IMR-90 (cell line): Measurements from ENCODE around the gene ADAMTSL2. TPM values are rescaled to one million over a fixed set of nuclear protein-coding genes. Genes with fewer than 3 reads are reported as not detected.

Experiments
- ATAC-seq: fragments of 200-7000 bp; cut with Tn5 transposase; 2 replicates; pipeline ENCODE4 v1.9.1; 2020; ENCODE audit warnings: low read depth, mild to moderate bottlenecking, moderate library complexity
- BruUV-seq: library from RNA; stranded (reverse); fragments of 400-500 nt; replicated peaks from 2 replicates; lab custom pipeline; 2021; lab: Mats Ljungman, UMichigan
- CTCF ChIA-PET: fragments of 300-600 bp; formaldehyde crosslinking; extraction: SDS; loops from one replicate; lab custom pipeline; 2021; ENCODE audit warnings: antibody characterized with exemption; lab: Yijun Ruan, JAX
- POLR2A ChIA-PET: fragments of 300-600 bp; sonication (Branson Sonifier 250); formaldehyde crosslinking; loops from one replicate; lab custom pipeline; 2022; ENCODE audit warnings: antibody characterized with exemption; ENCODE audit not compliant: unreplicated experiment; lab: Charles Lee
- DNase-seq: peaks from one replicate; pipeline ENCODE4 v3.0.0; 2013
- H2AFZ ChIP-seq: replicated peaks from 2 replicates; pipeline ENCODE3; 2013; ENCODE audit warnings: low read length, mild to moderate bottlenecking; ENCODE audit not compliant: poor library complexity
- H2AK5ac ChIP-seq: 2 replicates; pipeline ENCODE4 v1.6.1; 2013; ENCODE audit warnings: low read depth, low read length, inconsistent platforms
- H2AK9ac ChIP-seq: replicated peaks from 2 replicates; pipeline ENCODE3; 2013; ENCODE audit warnings: mild to moderate bottlenecking, low read depth, low read length, moderate library complexity; ENCODE audit not compliant: poor library complexity
- H2BK120ac ChIP-seq: 2 replicates; pipeline ENCODE4 v1.6.1; 2013; ENCODE audit warnings: low read depth, low read length, inconsistent platforms
- H2BK15ac ChIP-seq: 3 replicates; pipeline ENCODE4 v1.6.1; 2013; ENCODE audit warnings: low read depth, low read length, inconsistent platforms
- H2BK20ac ChIP-seq: 2 replicates; pipeline ENCODE4 v1.6.1; 2013; ENCODE audit warnings: low read depth, mild to moderate bottlenecking, inconsistent platforms, low read length, moderate library complexity
- H2BK5ac ChIP-seq: 2 replicates; pipeline ENCODE4 v1.6.1; 2013; ENCODE audit warnings: mild to moderate bottlenecking, low read depth, low read length, inconsistent platforms; ENCODE audit not compliant: poor library complexity, severe bottlenecking
- H3K14ac ChIP-seq: replicated peaks from 2 replicates; pipeline ENCODE4 v1.6.1; 2013; ENCODE audit warnings: low read depth, low read length, inconsistent platforms
- H3K18ac ChIP-seq: 2 replicates; pipeline ENCODE4 v1.6.1; 2013; ENCODE audit warnings: low read depth, low read length, control low read depth
- H3K23ac ChIP-seq: 2 replicates; pipeline ENCODE4 v1.6.1; 2013; ENCODE audit warnings: low read depth, low read length, inconsistent platforms
- H3K27ac ChIP-seq: 2 replicates; pipeline ENCODE4 v1.5.1; 2013; ENCODE audit warnings: mild to moderate bottlenecking, control low read depth, low read length; ENCODE audit not compliant: insufficient read depth
- H3K27me3 ChIP-seq: 2 replicates; pipeline ENCODE4 v1.6.1; 2013; ENCODE audit warnings: low read length; ENCODE audit not compliant: control insufficient read depth, insufficient read depth
- H3K36me3 ChIP-seq: 2 replicates; pipeline ENCODE4 v1.6.1; 2013; ENCODE audit warnings: low read length, mixed read lengths; ENCODE audit not compliant: control insufficient read depth, insufficient read depth
- H3K4ac ChIP-seq: 2 replicates; pipeline ENCODE4 v1.6.1; 2013; ENCODE audit warnings: low read depth, low read length, inconsistent platforms
- H3K4me1 ChIP-seq: 2 replicates; pipeline ENCODE4 v1.6.1; 2013; ENCODE audit warnings: low read length, mixed read lengths; ENCODE audit not compliant: control insufficient read depth, insufficient read depth
- H3K4me2 ChIP-seq: 2 replicates; pipeline ENCODE4 v1.6.1; 2013; ENCODE audit warnings: low read depth, mild to moderate bottlenecking, control low read depth, low read length, moderate library complexity
- H3K4me3 ChIP-seq: 2 replicates; pipeline ENCODE4 v1.5.1; 2013; ENCODE audit warnings: low read depth, mild to moderate bottlenecking, control low read depth, low read length, moderate library complexity; ENCODE audit not compliant: insufficient read depth
- H3K56ac ChIP-seq: 2 replicates; pipeline ENCODE4 v1.6.1; 2013; ENCODE audit warnings: low read length, inconsistent platforms; ENCODE audit not compliant: insufficient read depth; ENCODE audit errors: extremely low read depth
- H3K79me1 ChIP-seq, 2 experiments: 2 replicates each; pipeline ENCODE4 v1.6.1; 2013; ENCODE audit warnings: low read length in 2 of 2, inconsistent platforms in 1 of 2, low read depth in 1 of 2
- H3K9ac ChIP-seq: 2 replicates; pipeline ENCODE4 v1.6.1; 2013; ENCODE audit warnings: low read depth, low read length, control low read depth
- H3K9me1 ChIP-seq: 2 replicates; pipeline ENCODE4 v1.6.1; 2013; ENCODE audit warnings: low read length, inconsistent platforms; ENCODE audit not compliant: insufficient read depth
- H3K9me3 ChIP-seq: 2 replicates; pipeline ENCODE4 v1.6.1; 2013; ENCODE audit warnings: low read length; ENCODE audit not compliant: control insufficient read depth, insufficient read depth
- H4K20me1 ChIP-seq: 2 replicates; pipeline ENCODE4 v1.6.1; 2013; ENCODE audit warnings: low read length, inconsistent platforms; ENCODE audit not compliant: insufficient read depth
- H4K5ac ChIP-seq: 2 replicates; pipeline ENCODE4 v1.6.1; 2013; ENCODE audit warnings: mild to moderate bottlenecking, low read depth, low read length, control low read depth
- H4K8ac ChIP-seq, 2 experiments: 2 replicates each; pipeline ENCODE4 v1.6.1; 2013; ENCODE audit warnings: low read depth in 2 of 2, low read length in 2 of 2, control low read depth in 1 of 2, inconsistent platforms in 1 of 2
- H4K91ac ChIP-seq: 2 replicates; pipeline ENCODE4 v1.6.1; 2013; ENCODE audit warnings: low read depth, low read length, inconsistent platforms; ENCODE audit not compliant: insufficient read depth
- BHLHE40 ChIP-seq: fragments of 150-350 bp; IDR thresholded peaks from 2 replicates; pipeline ENCODE4 v1.6.1; 2016; ENCODE audit warnings: mild to moderate bottlenecking, low read depth, low read length
- CEBPB ChIP-seq: IDR thresholded peaks from 2 replicates; pipeline ENCODE4 v1.6.1; 2012; ENCODE audit warnings: low read depth, low read length, improper control_type of control experiment
- CHD1 ChIP-seq: IDR thresholded peaks from 2 replicates; pipeline ENCODE4 v1.6.1; 2012; ENCODE audit warnings: low read depth, low read length, improper control_type of control experiment
- CTCF ChIP-seq: conservative IDR thresholded peaks from 2 replicates; pipeline ENCODE4 v1.5.1; 2012; ENCODE audit warnings: mild to moderate bottlenecking, low read depth, low read length, improper control_type of control experiment
- ELK1 ChIP-seq: fragments of 150-350 bp; IDR thresholded peaks from 2 replicates; pipeline ENCODE4 v1.6.1; 2016; ENCODE audit warnings: low read depth, mild to moderate bottlenecking, low read length, moderate library complexity, borderline replicate concordance
- FOS ChIP-seq: fragments of 150-350 bp; IDR thresholded peaks from 2 replicates; pipeline ENCODE4 v1.6.1; 2016; ENCODE audit warnings: low read depth, low read length
- MAFK ChIP-seq: IDR thresholded peaks from 2 replicates; pipeline ENCODE4 v1.6.1; 2012; ENCODE audit warnings: low read depth, low read length, improper control_type of control experiment
- MAZ ChIP-seq: IDR thresholded peaks from 2 replicates; pipeline ENCODE4 v1.6.1; 2012; ENCODE audit warnings: low read depth, mild to moderate bottlenecking, low read length, improper control_type of control experiment, moderate library complexity, borderline replicate concordance
- MXI1 ChIP-seq: IDR thresholded peaks from 2 replicates; pipeline ENCODE4 v1.6.1; 2012; ENCODE audit warnings: low read depth, mild to moderate bottlenecking, low read length, moderate library complexity, borderline replicate concordance
- NFE2L2 ChIP-seq: fragments of 150-350 bp; IDR thresholded peaks from 2 replicates; pipeline ENCODE4 v1.6.1; 2016; ENCODE audit warnings: low read depth, mild to moderate bottlenecking, low read length
- POLR2A ChIP-seq: IDR thresholded peaks from 2 replicates; pipeline ENCODE4 v1.6.1; 2012; ENCODE audit warnings: mild to moderate bottlenecking, low read depth, low read length
- RAD21 ChIP-seq: IDR thresholded peaks from 2 replicates; pipeline ENCODE4 v1.6.1; 2012; ENCODE audit warnings: low read length, improper control_type of control experiment
- RCOR1 ChIP-seq: IDR thresholded peaks from 2 replicates; pipeline ENCODE4 v1.6.1; 2012; ENCODE audit warnings: mild to moderate bottlenecking, low read length, improper control_type of control experiment; ENCODE audit not compliant: insufficient replicate concordance
- RFX5 ChIP-seq: IDR thresholded peaks from 2 replicates; pipeline ENCODE4 v1.8.0; 2012; ENCODE audit warnings: low read depth, mild to moderate bottlenecking, low read length, moderate library complexity
- SMC3 ChIP-seq: fragments of 150-350 bp; IDR thresholded peaks from 2 replicates; pipeline ENCODE4 v1.6.1; 2016; ENCODE audit warnings: low read depth, mild to moderate bottlenecking, antibody characterized with exemption, low read length, moderate library complexity
- USF2 ChIP-seq: fragments of 150-350 bp; IDR thresholded peaks from 2 replicates; pipeline ENCODE4 v1.6.1; 2017; ENCODE audit warnings: mild to moderate bottlenecking, antibody characterized with exemption, low read length, low read depth
- WGBS, 2 experiments: methylation state at CpG; one replicate each; pipeline versions ENCODE4 v1.1.5 to v1.1.7; 2013; ENCODE audit warnings: missing lambda C conversion rate in 2 of 2; ENCODE audit not compliant: insufficient read length in 1 of 2; ENCODE audit errors: extremely low coverage in 2 of 2; 5-methylcytosine and 5-hydroxymethylcytosine counted together
- dilution Hi-C: fragments of 300-500 bp; cut with HindIII; formaldehyde crosslinking; loops from one replicate; pipeline ENCODE4 v1.14.3; 2018; ENCODE audit warnings: low sequenced_read_pairs; ENCODE audit not compliant: unreplicated experiment
- in situ Hi-C: fragments of 300-500 bp; cut with MboI; formaldehyde crosslinking; loops from 3 replicates; pipeline ENCODE4 v1.14.3; 2019; ENCODE audit warnings: low sequenced_read_pairs, inconsistent platforms, mixed read lengths
- intact Hi-C: fragments of 100-400 bp; cut with micrococcal nuclease; formaldehyde crosslinking; loops from 2 replicates; pipeline ENCODE4 v1.10.0; 2022
- polyA plus RNA-seq, 3 experiments: library from polyadenylated mRNA; depleted of rRNA; stranded (reverse); fragments of >200 nt; gene quantifications; 2 replicates each; pipeline ENCODE4 v1.2.3, GENCODE V29; 2012; ENCODE audit warnings: low replicate concordance in 1 of 3
- total RNA-seq: library from RNA; depleted of rRNA; stranded (reverse); fragments of >200 nt; gene quantifications from 2 replicates; pipeline ENCODE4 v1.2.3, GENCODE V29; 2012

Gene ADAMTSL2
- total and polyA plus RNA-seq, 2 of the 4 experiments (the other 2 are of a cell fraction): not detected

GRCh38 chr9:133491656-133491925 lies 42.9 kb upstream of the ADAMTSL2 start:
- Histone ChIP-seq H3K23ac (no peak overlapping the region), H4K5ac (no peak overlapping the region), H3K79me1 (no peaks in the 10 kb centered on the region), H2BK15ac (no peak overlapping the region), H2AK9ac (no peak overlapping the region), H4K91ac (no peak overlapping the region), H3K4me3 (no peak overlapping the region), H3K4me1 (peaks cover 4% of the 10 kb centered on the region; the same call in 1 of the 2 replicates), H3K56ac (no peak overlapping the region), H2AK5ac (no peak overlapping the region), H3K18ac (no peak overlapping the region), H3K36me3 (no peaks in the 10 kb centered on the region), H3K4me2 (no peak overlapping the region), H2BK20ac (no peak overlapping the region), H4K20me1 (0 out of 2 replicates have a peak, but pooled peaks cover 5% of the 10 kb centered on the region), H3K14ac (no peak overlapping the region), H4K8ac (no peak overlapping the region), H3K9me3 (no peaks in the 10 kb centered on the region), H3K4ac (no peak overlapping the region), H3K27ac (no peak overlapping the region), H3K9ac (no peak overlapping the region), H3K9me1 (peaks cover 5% of the 10 kb centered on the region; the same call in 1 of the 2 replicates), H2BK120ac (no peak overlapping the region), H3K27me3 (peaks cover 37% of the 10 kb centered on the region; the same call in 1 of the 2 replicates), H2AFZ (no peak overlapping the region), H2BK5ac (no peak overlapping the region)
- no TSS peak for BruUV-seq
- ATAC-seq (no peak), DNase-seq (no peak)
- no peak for TF ChIP-seq ELK1
- no peak for TF ChIP-seq NFE2L2
- no peak for TF ChIP-seq RFX5
- TF ChIP-seq SMC3: no peak
- no peak for TF ChIP-seq FOS
- no peak for TF ChIP-seq BHLHE40
- no peak for TF ChIP-seq USF2
- TF ChIP-seq MAFK: no peak
- TF ChIP-seq MAZ: no peak
- TF ChIP-seq RAD21: no peak
- TF ChIP-seq CTCF: no peak
- no peak for TF ChIP-seq CHD1
- TF ChIP-seq CEBPB: no peak
- no peak for TF ChIP-seq MXI1
- no peak for TF ChIP-seq RCOR1
- no peak for TF ChIP-seq POLR2A
- ChIA-PET POLR2A (no interaction called here), CTCF (no interaction called here)
- intact Hi-C loops (no loop called here), dilution Hi-C loops (no loop called here), in situ Hi-C loops (loop anchor here (25.0 kb wide), 1 partner anchor 454 kb away; the partner anchor contains the start of gene GTF3C5)
- WGBS, 2 experiments: 69% methylated on average over 3 of the region's 8 CpGs; no CpG with 5 or more reads in 1 of the 2 experiments
